HL-60/S4 treated with retinoic acid at 250 ng/mL for 4 days and 3 days (cell line): ENCODE data around the gene AQP12B.
"Not testable (repeated sequence)": the region's sequence is repeated elsewhere in the genome, so short reads cannot be mapped to it uniquely, and the experiment has no call there.

ENCODE experiments used
- in situ Hi-C: fragments of 300-500 bp; cut with MboI; formaldehyde crosslinking; loops from 2 replicates; pipeline ENCODE4 v1.7.0; 2022; ENCODE audit warnings: low sequenced_read_pairs

Gene AQP12B

GRCh38 chr2:240682431-240683224 lies at the start of gene AQP12B:
Gene AQP12B, minus strand, starts transcription at chr2:240682885. Its CDS starts 48 bp downstream, at chr2:240682837.
- in situ Hi-C loops = not testable (repeated sequence)

- in situ Hi-C loops = no loop called here
Observed at GRCh38 chr2:240732184-240732583, 49.5 kb upstream of the AQP12B start.

- in situ Hi-C loops = no loop called here
Observed at GRCh38 chr2:240731178-240731545, 48.5 kb upstream of the AQP12B start.

GRCh38 chr2:240730501-240731177 lies 48.0 kb upstream of the AQP12B start:
- in situ Hi-C loops = no loop called here

- in situ Hi-C loops = no loop called here
Observed at GRCh38 chr2:240728827-240729226, 46.1 kb upstream of the AQP12B start.

- in situ Hi-C loops = no loop called here
Observed at GRCh38 chr2:240728361-240728760, 45.7 kb upstream of the AQP12B start.

- in situ Hi-C loops = no loop called here
Observed at GRCh38 chr2:240727913-240728312, 45.2 kb upstream of the AQP12B start.

- in situ Hi-C loops = no loop called here
Observed at GRCh38 chr2:240727439-240727838, 44.8 kb upstream of the AQP12B start.

- in situ Hi-C loops = no loop called here
Observed at GRCh38 chr2:240726876-240727275, 44.2 kb upstream of the AQP12B start.

GRCh38 chr2:240725671-240726070 lies 43.0 kb upstream of the AQP12B start:
- in situ Hi-C loops = no loop called here

GRCh38 chr2:240725266-240725665 lies 42.6 kb upstream of the AQP12B start:
- in situ Hi-C loops = no loop called here

GRCh38 chr2:240724431-240724830 lies 41.7 kb upstream of the AQP12B start:
- in situ Hi-C loops = no loop called here

GRCh38 chr2:240723851-240724250 lies 41.2 kb upstream of the AQP12B start:
- in situ Hi-C loops = no loop called here

- in situ Hi-C loops = no loop called here
Observed at GRCh38 chr2:240722796-240723735, 40.4 kb upstream of the AQP12B start.

GRCh38 chr2:240722376-240722775 lies 39.7 kb upstream of the AQP12B start:
- in situ Hi-C loops = no loop called here

- in situ Hi-C loops = no loop called here
Observed at GRCh38 chr2:240721596-240722180, 39.0 kb upstream of the AQP12B start.

GRCh38 chr2:240720686-240721595 lies 38.3 kb upstream of the AQP12B start:
- in situ Hi-C loops = no loop called here

- in situ Hi-C loops = no loop called here
Observed at GRCh38 chr2:240719676-240720545, 37.2 kb upstream of the AQP12B start.
